Bronchial epithelial cell (primary cell): ENCODE data around the gene MIB1. TPM values are rescaled to one million over a fixed set of nuclear protein-coding genes. Genes with fewer than 3 reads are reported as not detected.

Source experiments
- DNase-seq: peaks from one replicate; pipeline ENCODE4 v3.0.0-alpha.2; 2010; ENCODE audit warnings: low read depth
- FAIRE-seq: peaks from 2 replicates; lab custom pipeline; 2011; peaks lifted over from hg19 to GRCh38; lab: Jason Lieb, UNC
- H3K27me3 ChIP-seq: 2 replicates; pipeline ENCODE4 v1.5.1; 2011; ENCODE audit warnings: low read length; ENCODE audit not compliant: control insufficient read depth, insufficient read depth
- H3K36me3 ChIP-seq: 2 replicates; pipeline ENCODE4 v1.5.1; 2011; ENCODE audit warnings: low read length; ENCODE audit not compliant: control insufficient read depth, insufficient read depth
- H3K4me3 ChIP-seq: 2 replicates; pipeline ENCODE4 v1.5.1; 2011; ENCODE audit warnings: mild to moderate bottlenecking, low read depth, low read length, control low read depth
- total RNA-seq: library from RNA; depleted of rRNA; stranded (reverse); fragments of >200 nt; gene quantifications from 2 replicates; pipeline ENCODE4 v1.2.1, GENCODE V29; 2014
- TF ChIP-seq, protein P1 (sequence below): IDR thresholded peaks from 2 replicates; pipeline ENCODE4 v1.5.1; 2011; ENCODE audit warnings: mild to moderate bottlenecking, moderate library complexity, low read length, control low read depth, inconsistent platforms; ENCODE audit not compliant: insufficient read depth, severe bottlenecking

The MIB1 gene
- total RNA-seq, 1 donor from 2014 or later = 95.3 TPM

DNA sequence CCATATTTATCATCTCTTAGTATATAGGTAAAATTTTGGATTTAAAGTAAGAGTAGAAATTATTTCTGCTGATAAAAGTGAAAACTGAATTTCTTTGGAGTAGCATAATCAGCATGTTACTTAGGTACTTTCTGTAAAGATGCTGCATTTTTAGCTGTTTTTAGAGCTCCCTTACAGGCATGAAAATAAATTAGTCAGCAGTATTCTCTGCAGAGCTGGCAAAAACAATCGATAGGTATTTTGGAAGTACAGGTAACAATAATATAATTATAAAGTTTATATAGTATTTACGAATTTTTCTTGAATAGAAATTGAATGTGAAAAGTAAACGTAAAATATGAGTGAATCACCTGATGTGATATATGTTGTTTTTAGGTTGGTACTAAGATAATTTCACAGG is 83.3 kb downstream of the MIB1 start:
- FAIRE-seq (no peak), DNase-seq (no peak)
- peaks cover 3% of the 10 kb centered on the region for H3K36me3 ChIP-seq
- H3K27me3 ChIP-seq = no peaks in the 10 kb centered on the region
- TF ChIP-seq, protein P1, sequence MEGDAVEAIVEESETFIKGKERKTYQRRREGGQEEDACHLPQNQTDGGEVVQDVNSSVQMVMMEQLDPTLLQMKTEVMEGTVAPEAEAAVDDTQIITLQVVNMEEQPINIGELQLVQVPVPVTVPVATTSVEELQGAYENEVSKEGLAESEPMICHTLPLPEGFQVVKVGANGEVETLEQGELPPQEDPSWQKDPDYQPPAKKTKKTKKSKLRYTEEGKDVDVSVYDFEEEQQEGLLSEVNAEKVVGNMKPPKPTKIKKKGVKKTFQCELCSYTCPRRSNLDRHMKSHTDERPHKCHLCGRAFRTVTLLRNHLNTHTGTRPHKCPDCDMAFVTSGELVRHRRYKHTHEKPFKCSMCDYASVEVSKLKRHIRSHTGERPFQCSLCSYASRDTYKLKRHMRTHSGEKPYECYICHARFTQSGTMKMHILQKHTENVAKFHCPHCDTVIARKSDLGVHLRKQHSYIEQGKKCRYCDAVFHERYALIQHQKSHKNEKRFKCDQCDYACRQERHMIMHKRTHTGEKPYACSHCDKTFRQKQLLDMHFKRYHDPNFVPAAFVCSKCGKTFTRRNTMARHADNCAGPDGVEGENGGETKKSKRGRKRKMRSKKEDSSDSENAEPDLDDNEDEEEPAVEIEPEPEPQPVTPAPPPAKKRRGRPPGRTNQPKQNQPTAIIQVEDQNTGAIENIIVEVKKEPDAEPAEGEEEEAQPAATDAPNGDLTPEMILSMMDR = no peak
- no peak overlapping the region for H3K4me3 ChIP-seq

- Histone ChIP-seq H3K36me3 (no peaks in the 10 kb centered on the region), H3K4me3 (no peak overlapping the region), H3K27me3 (no peaks in the 10 kb centered on the region)
- DNase-seq (peak; percentile 97), FAIRE-seq (no peak)
- TF ChIP-seq, protein P1 = no peak
These were observed 85.6 kb downstream of the MIB1 start for GRCh38 chr18:21826196-21826595.

- TF ChIP-seq, protein P1 = no peak
- Histone ChIP-seq H3K27me3 (no peaks in the 10 kb centered on the region), H3K4me3 (no peak overlapping the region), H3K36me3 (peaks cover 3% of the 10 kb centered on the region)
- DNase-seq (no peak), FAIRE-seq (no peak)
These were observed 86.2 kb downstream of the MIB1 start for GRCh38 chr18:21826641-21827302.

GRCh38 chr18:21830532-21830931 is 89.9 kb downstream of the MIB1 start:
- Histone ChIP-seq H3K4me3 (no peak overlapping the region), H3K36me3 (peaks cover 5% of the 10 kb centered on the region), H3K27me3 (no peaks in the 10 kb centered on the region)
- no peak for DNase-seq
- TF ChIP-seq, protein P1 = no peak
- FAIRE-seq = no peak

- FAIRE-seq = no peak
- DNase-seq = no peak
- H3K36me3 ChIP-seq = peaks cover 5% of the 10 kb centered on the region
- no peak overlapping the region for H3K4me3 ChIP-seq
- TF ChIP-seq, protein P1 = no peak
- H3K27me3 ChIP-seq = no peaks in the 10 kb centered on the region
These were observed 90.8 kb downstream of the MIB1 start for GRCh38 chr18:21831413-21831831.
